Cortex of kidney (tissue), 1 donor: ENCODE results near the gene WNK1.
"Not testable (repeated sequence)": the region's sequence is repeated elsewhere in the genome, so short reads cannot be mapped to it uniquely, and the experiment has no call there.

ENCODE experiments used
- DNase-seq: peaks from one replicate; lab custom pipeline; 2025; lab: John Stamatoyannopoulos, UW

WNK1 gene

GRCh38 chr12:779745-780734 is 27.7 kb downstream of the WNK1 start:
- DNase-seq, result no peak

- no peak for DNase-seq
Measured at GRCh38 chr12:780750-781379, 28.5 kb downstream of the WNK1 start.

GRCh38 chr12:785706-786105 is 33.3 kb downstream of the WNK1 start:
- DNase-seq, result no peak

- DNase-seq, result no peak
Measured at GRCh38 chr12:788288-788687, 35.9 kb downstream of the WNK1 start.

- DNase-seq, result not testable (repeated sequence)
Measured at GRCh38 chr12:788762-789161, 36.4 kb downstream of the WNK1 start.

- DNase-seq, result no peak
Measured at GRCh38 chr12:789852-790563, 37.6 kb downstream of the WNK1 start.

GRCh38 chr12:790608-791007 is 38.2 kb downstream of the WNK1 start:
- no peak for DNase-seq

- DNase-seq, result no peak
Measured at GRCh38 chr12:793037-793436, 40.7 kb downstream of the WNK1 start.

- no peak for DNase-seq
Measured at GRCh38 chr12:793711-794110, 41.3 kb downstream of the WNK1 start.

GRCh38 chr12:795305-795704 is 42.9 kb downstream of the WNK1 start:
- no peak for DNase-seq

GRCh38 chr12:800401-800800 is 48.0 kb downstream of the WNK1 start:
- no peak for DNase-seq

GRCh38 chr12:802242-803120 is 50.1 kb downstream of the WNK1 start:
- DNase-seq, result no peak

GRCh38 chr12:805022-805632 is 52.7 kb downstream of the WNK1 start:
- no peak for DNase-seq

- no peak for DNase-seq
Measured at GRCh38 chr12:806200-806791, 53.9 kb downstream of the WNK1 start.

GRCh38 chr12:807041-807735 is 54.8 kb downstream of the WNK1 start:
- no peak for DNase-seq

- DNase-seq, result no peak
Measured at GRCh38 chr12:810116-810515, 57.7 kb downstream of the WNK1 start.

- no peak for DNase-seq
Measured at GRCh38 chr12:810671-811415, 58.5 kb downstream of the WNK1 start.

GRCh38 chr12:812950-813349 is 60.6 kb downstream of the WNK1 start:
- no peak for DNase-seq

GRCh38 chr12:817456-817855 is 65.1 kb downstream of the WNK1 start:
- not testable (repeated sequence) for DNase-seq
